Lower leg skin (tissue), 4 donors: Measurements from ENCODE around the gene ADAMTS1. TPM values are rescaled to one million over a fixed set of nuclear protein-coding genes. Genes with fewer than 3 reads are reported as not detected.

ENCODE experiments used
- DNase-seq, 2 donors: peaks; one replicate each; pipeline ENCODE4 v3.0.0-alpha.2; 2019; ENCODE audit warnings: low spot score in 2 of 2
- H3K4me3 ChIP-seq: fragments of 200-600 bp; sonication (generic); 2 replicates; pipeline ENCODE4 v1.5.1; 2017; ENCODE audit warnings: mild to moderate bottlenecking, low read depth; ENCODE audit not compliant: poor library complexity, severe bottlenecking
- CTCF ChIP-seq, 3 donors: fragments of 450-650 bp; IDR thresholded peaks; one replicate each; pipeline ENCODE4 v1.5.1; 2016; ENCODE audit warnings: antibody characterized with exemption in 3 of 3, mild to moderate bottlenecking in 3 of 3, moderate library complexity in 2 of 3
- POLR2A ChIP-seq, 2 donors: fragments of 450-650 bp; IDR thresholded peaks; one replicate each; pipeline ENCODE4 v1.6.1; 2016 to 2017; ENCODE audit warnings: antibody characterized with exemption in 2 of 2, mild to moderate bottlenecking in 1 of 2, moderate library complexity in 1 of 2
- WGBS, 2 donors: methylation state at CpG; one replicate each; pipeline ENCODE4 v1.1.5; 2018; 5-methylcytosine and 5-hydroxymethylcytosine counted together
- intact Hi-C: fragments of 100-400 bp; cut with DNase I; formaldehyde crosslinking; loops from one replicate; pipeline ENCODE4 v1.15.0; 2023; ENCODE audit warnings: low total_unique reads
- total RNA-seq, 4 donors: library from RNA; depleted of rRNA; stranded (reverse); fragments of >200 nt; gene quantifications; one replicate each; pipeline ENCODE4 v1.1.0, GENCODE V29; 2016

ADAMTS1 gene
- total RNA-seq, 4 donors from 2014 or later = 19.4 to 53.2 (median 24.0) TPM

GRCh38 chr21:26833011-26833410 lies 12.2 kb downstream of the ADAMTS1 start:
- intact Hi-C loops = no loop called here
- TF ChIP-seq CTCF (IDR thresholded peaks at IDR 0.05) (no peak), POLR2A (IDR thresholded peaks at IDR 0.05) (no peak)

GRCh38 chr21:26832546-26832945 lies 12.7 kb downstream of the ADAMTS1 start:
- intact Hi-C loops = no loop called here
- no peak overlapping the region for H3K4me3 ChIP-seq
- TF ChIP-seq CTCF (IDR thresholded peaks at IDR 0.05) = no peak
- TF ChIP-seq POLR2A (IDR thresholded peaks at IDR 0.05) = no peak
- no peak for DNase-seq
- 88% methylated on average over 11 of the region's 11 CpGs for WGBS, 2 donors

More at GRCh38 chr21:26833011-26833410, 12.2 kb downstream of the ADAMTS1 start:
- WGBS, 2 donors = 65 to 66% methylated on average over 4 of the region's 4 CpGs
- H3K4me3 ChIP-seq = no peak overlapping the region
- DNase-seq = no peak

GRCh38 chr21:26826801-26827200 lies 18.4 kb downstream of the ADAMTS1 start:
- no peak overlapping the region for H3K4me3 ChIP-seq
- WGBS, 2 donors = 49 to 59% methylated on average over 4 of the region's 4 CpGs
- TF ChIP-seq POLR2A (IDR thresholded peaks at IDR 0.05) = no peak
- TF ChIP-seq CTCF (IDR thresholded peaks at IDR 0.05) = no peak
- no peak for DNase-seq
- intact Hi-C loops = no loop called here

- intact Hi-C loops = no loop called here
- DNase-seq = no peak
- TF ChIP-seq CTCF (IDR thresholded peaks at IDR 0.05) (no peak), POLR2A (IDR thresholded peaks at IDR 0.05) (no peak)
- WGBS, 2 donors = 61 to 73% methylated on average over 4 of the region's 4 CpGs
- H3K4me3 ChIP-seq = no peak overlapping the region
These were observed 24.7 kb downstream of the ADAMTS1 start for GRCh38 chr21:26820509-26820908.

GRCh38 chr21:26819740-26820324 lies 25.4 kb downstream of the ADAMTS1 start:
- WGBS, 2 donors = 52 to 57% methylated on average over 3 of the region's 3 CpGs
- DNase-seq = no peak
- intact Hi-C loops = no loop called here
- H3K4me3 ChIP-seq = no peak overlapping the region
- TF ChIP-seq CTCF (IDR thresholded peaks at IDR 0.05) = no peak
- TF ChIP-seq POLR2A (IDR thresholded peaks at IDR 0.05) = no peak

GRCh38 chr21:26818906-26819305 lies 26.3 kb downstream of the ADAMTS1 start:
- WGBS, 2 donors = 86 to 88% methylated on average over 2 of the region's 2 CpGs
- TF ChIP-seq CTCF (IDR thresholded peaks at IDR 0.05) = no peak
- TF ChIP-seq POLR2A (IDR thresholded peaks at IDR 0.05) = no peak
- DNase-seq = no peak
- no peak overlapping the region for H3K4me3 ChIP-seq
- intact Hi-C loops = no loop called here
